H9 (cell line): ENCODE results near the gene GH2. TPM values are rescaled to one million over a fixed set of nuclear protein-coding genes. Genes with fewer than 3 reads are reported as not detected.

Source experiments
- DNase-seq: peaks from one replicate; pipeline ENCODE4 v3.0.0-alpha.2; 2017
- H2AFZ ChIP-seq: one replicate; pipeline ENCODE4 v1.6.1; 2013; ENCODE audit warnings: mild to moderate bottlenecking, low read length, control low read depth, moderate library complexity
- H2AK5ac ChIP-seq: 2 replicates; pipeline ENCODE4 v1.6.1; 2013; ENCODE audit warnings: low read length, control low read depth, mixed read lengths; ENCODE audit not compliant: insufficient read length
- H2BK120ac ChIP-seq: one replicate; pipeline ENCODE4 v1.6.1; 2013; ENCODE audit warnings: low read depth, mild to moderate bottlenecking, low read length, control low read depth, inconsistent platforms; ENCODE audit not compliant: poor library complexity, severe bottlenecking
- H2BK12ac ChIP-seq: 2 replicates; pipeline ENCODE4 v1.6.1; 2013; ENCODE audit warnings: low read length, control low read depth, mixed read lengths, low read depth; ENCODE audit not compliant: insufficient read length
- H2BK15ac ChIP-seq: 2 replicates; pipeline ENCODE4 v1.6.1; 2013; ENCODE audit warnings: low read depth, low read length, control low read depth
- H2BK20ac ChIP-seq: one replicate; pipeline ENCODE4 v1.6.1; 2013; ENCODE audit warnings: low read depth, mild to moderate bottlenecking, low read length, control low read depth, inconsistent platforms; ENCODE audit not compliant: poor library complexity, severe bottlenecking
- H2BK5ac ChIP-seq: 2 replicates; pipeline ENCODE4 v1.6.1; 2013; ENCODE audit warnings: low read length, control low read depth, mixed read lengths; ENCODE audit not compliant: insufficient read length
- H3K14ac ChIP-seq: 2 replicates; pipeline ENCODE4 v1.6.1; 2013; ENCODE audit warnings: low read length, control low read depth; ENCODE audit not compliant: insufficient read depth
- H3K18ac ChIP-seq: 2 replicates; pipeline ENCODE4 v1.6.1; 2013; ENCODE audit warnings: low read depth, mild to moderate bottlenecking, mixed read lengths, low read length, control low read depth; ENCODE audit not compliant: insufficient read length
- H3K23ac ChIP-seq: 2 replicates; pipeline ENCODE4 v1.6.1; 2013; ENCODE audit warnings: low read length, control low read depth, mixed read lengths, low read depth; ENCODE audit not compliant: insufficient read length
- H3K23me2 ChIP-seq: 2 replicates; pipeline ENCODE4 v1.6.1; 2013; ENCODE audit warnings: low read depth, mild to moderate bottlenecking, mixed read lengths, low read length, control low read depth; ENCODE audit not compliant: insufficient read length, poor library complexity, severe bottlenecking
- H3K27ac ChIP-seq: 2 replicates; pipeline ENCODE4 v1.5.1; 2013; ENCODE audit warnings: low read length, control low read depth, mixed read lengths, low read depth; ENCODE audit not compliant: insufficient read length
- H3K27me3 ChIP-seq: 2 replicates; pipeline ENCODE4 v1.6.1; 2013; ENCODE audit warnings: low read length, control low read depth, inconsistent platforms; ENCODE audit not compliant: insufficient read depth
- H3K4ac ChIP-seq: 2 replicates; pipeline ENCODE4 v1.6.1; 2013; ENCODE audit warnings: low read depth, mild to moderate bottlenecking, control low read depth, inconsistent platforms, low read length, moderate library complexity
- H3K4me1 ChIP-seq: 2 replicates; pipeline ENCODE4 v1.6.1; 2013; ENCODE audit warnings: low read length, control low read depth, inconsistent platforms; ENCODE audit not compliant: insufficient read depth
- H3K4me2 ChIP-seq: 2 replicates; pipeline ENCODE4 v1.6.1; 2013; ENCODE audit warnings: low read length, control low read depth, mixed read lengths; ENCODE audit not compliant: insufficient read length, insufficient read depth
- H3K56ac ChIP-seq: 2 replicates; pipeline ENCODE4 v1.6.1; 2013; ENCODE audit warnings: low read depth, mild to moderate bottlenecking, mixed read lengths, low read length, control low read depth; ENCODE audit not compliant: insufficient read length
- H3K79me1 ChIP-seq: 2 replicates; pipeline ENCODE4 v1.6.1; 2013; ENCODE audit warnings: low read depth, mild to moderate bottlenecking, moderate library complexity, low read length, control low read depth, inconsistent platforms; ENCODE audit not compliant: insufficient read depth, poor library complexity, severe bottlenecking
- H3K79me2 ChIP-seq: 2 replicates; pipeline ENCODE4 v1.6.1; 2013; ENCODE audit warnings: low read length, control low read depth, inconsistent platforms; ENCODE audit not compliant: insufficient read depth
- H3K9ac ChIP-seq: 2 replicates; pipeline ENCODE4 v1.6.1; 2013; ENCODE audit warnings: low read length, control low read depth, mixed read lengths; ENCODE audit not compliant: insufficient read length; ENCODE audit errors: extremely low read depth
- H3K9me3 ChIP-seq: one replicate; pipeline ENCODE4 v1.6.1; 2013; ENCODE audit warnings: low read depth, low read length, inconsistent platforms; ENCODE audit not compliant: control insufficient read depth
- H3T11ph ChIP-seq: one replicate; pipeline ENCODE4 v1.6.1; 2013; ENCODE audit warnings: mild to moderate bottlenecking, low read length, control low read depth, inconsistent platforms
- H4K20me1 ChIP-seq: one replicate; pipeline ENCODE4 v1.6.1; 2013; ENCODE audit not compliant: control insufficient read depth, insufficient read length, insufficient read depth
- H4K5ac ChIP-seq: 2 replicates; pipeline ENCODE4 v1.6.1; 2013; ENCODE audit warnings: low read depth, mild to moderate bottlenecking, mixed read lengths, low read length, control low read depth; ENCODE audit not compliant: insufficient read length
- H4K8ac ChIP-seq: replicated peaks from 2 replicates; pipeline ENCODE4 v1.6.1; 2013; ENCODE audit warnings: low read length, control low read depth, mixed read lengths, low read depth; ENCODE audit not compliant: insufficient read length
- H4K91ac ChIP-seq: 2 replicates; pipeline ENCODE4 v1.6.1; 2013; ENCODE audit warnings: low read depth, mild to moderate bottlenecking, moderate library complexity, mixed read lengths, low read length, control low read depth; ENCODE audit not compliant: insufficient read length
- H3K27ac Mint-ChIP-seq, 3 experiments: 2 replicates in 2 of 3; 3 replicates in 1 of 3; pipeline ENCODE4 v1.8.0; 2020 to 2021; ENCODE audit warnings: mixed read lengths in 3 of 3, mild to moderate bottlenecking in 1 of 3, moderate library complexity in 1 of 3
- H3K27me3 Mint-ChIP-seq: 2 replicates; pipeline ENCODE4 v1.8.0; 2021; ENCODE audit warnings: low read depth, mild to moderate bottlenecking, moderate library complexity, mixed read lengths
- H3K36me3 Mint-ChIP-seq, 3 experiments: 2 replicates in 2 of 3; 3 replicates in 1 of 3; pipeline ENCODE4 v1.8.0; 2020 to 2021; ENCODE audit warnings: low read depth in 3 of 3, mixed read lengths in 3 of 3; ENCODE audit not compliant: insufficient read depth in 1 of 3
- H3K4me1 Mint-ChIP-seq, 2 experiments: 2 replicates each; pipeline ENCODE4 v1.8.0; 2020; ENCODE audit warnings: mixed read lengths in 2 of 2
- H3K4me3 Mint-ChIP-seq, 2 experiments: 2 replicates in 1 of 2; 3 replicates in 1 of 2; pipeline ENCODE4 v1.8.0; 2020 to 2021; ENCODE audit warnings: mild to moderate bottlenecking in 2 of 2, mixed read lengths in 2 of 2, moderate library complexity in 1 of 2
- H3K9me3 Mint-ChIP-seq, 2 experiments: 2 replicates in 1 of 2; 3 replicates in 1 of 2; pipeline ENCODE4 v1.8.0; 2020; ENCODE audit warnings: mild to moderate bottlenecking in 2 of 2, mixed read lengths in 2 of 2, moderate library complexity in 1 of 2
- CTCF ChIP-seq: fragments of 200-600 bp; sonication (generic); conservative IDR thresholded peaks from 3 replicates; pipeline ENCODE4 v1.8.0; 2021; ENCODE audit warnings: antibody characterized with exemption, mild to moderate bottlenecking
- WGBS: extraction: QIAGEN DNeasy Blood & Tissue Kit; methylation state at CpG from one replicate; pipeline ENCODE4 v1.1.7; 2013; ENCODE audit warnings: missing lambda C conversion rate, low lambda C conversion rate, mixed read lengths; ENCODE audit not compliant: insufficient read length; ENCODE audit errors: extremely low coverage; 5-methylcytosine and 5-hydroxymethylcytosine counted together
- total RNA-seq: library from RNA; stranded (reverse); gene quantifications from 2 replicates; pipeline ENCODE4 v1.2.1, GENCODE V29; 2021

The GH2 gene
- total RNA-seq, 1 experiment from 2014 or later, result 0.77 TPM

DNA sequence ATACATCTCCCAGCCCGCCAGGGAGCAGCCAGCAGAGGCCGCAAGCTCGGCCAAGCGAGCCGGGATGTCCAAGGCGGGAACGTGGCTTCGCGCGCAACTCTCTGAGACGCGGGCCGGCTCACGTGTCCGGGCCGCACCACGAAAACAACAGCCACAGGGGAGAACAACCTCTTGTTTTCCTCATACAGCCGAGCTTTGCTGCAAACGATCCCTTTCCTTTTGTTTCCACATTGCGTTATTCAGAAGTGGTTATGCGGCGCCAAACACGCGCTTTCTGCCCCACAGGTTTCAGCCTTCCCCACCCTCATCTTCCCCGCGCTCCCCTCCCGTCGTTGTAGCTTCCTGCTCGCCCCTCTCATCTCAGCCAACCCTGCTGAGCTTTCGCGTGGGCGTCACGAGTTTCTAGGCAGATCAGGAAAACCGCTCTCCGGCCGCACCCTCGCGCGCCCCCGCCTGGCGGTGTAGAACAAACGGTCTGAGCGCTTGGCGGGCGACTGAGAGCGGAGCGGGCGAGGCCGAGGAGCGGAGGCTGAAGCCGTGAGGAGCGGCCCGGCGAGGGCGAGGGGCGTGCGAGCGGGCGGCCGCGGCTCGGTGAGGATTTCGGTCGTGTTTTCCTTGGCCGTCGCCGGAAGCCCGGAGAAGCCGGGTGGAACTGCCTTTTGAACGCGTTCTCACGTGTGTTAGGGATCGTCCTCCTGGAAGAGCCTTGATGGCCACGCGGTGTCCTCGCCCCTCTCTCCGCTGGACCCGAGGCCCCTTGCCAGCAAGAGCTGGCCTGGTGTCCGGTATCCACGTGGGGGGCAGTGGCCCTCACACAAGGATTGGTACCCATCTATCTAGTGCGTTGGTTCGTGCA is 32.7 kb downstream of the GH2 start:
- H3K9me3 Mint-ChIP-seq, result peaks cover 8 to 15% of the 10 kb centered on the region in 2 experiments
- no peaks in the 10 kb centered on the region for H4K20me1 ChIP-seq
- no peak overlapping the region; the same call in 1 of the 2 replicates for H2BK15ac ChIP-seq
- H3K4me1 Mint-ChIP-seq, result peaks cover 2 to 5% of the 10 kb centered on the region in 2 experiments; a peak in 3 of 4 replicates
- no peak overlapping the region for H3K23ac ChIP-seq
- H4K5ac ChIP-seq, result peak overlapping the region; percentile 70
- no peaks in the 10 kb centered on the region for H3K79me2 ChIP-seq
- no peaks in the 10 kb centered on the region for H3K4me1 ChIP-seq
- peak overlapping the region; percentile 82 for H3K18ac ChIP-seq
- H2AFZ ChIP-seq, result no peak overlapping the region
- H3K4ac ChIP-seq, result no peak overlapping the region
- peaks cover 4% of the 10 kb centered on the region; the same call in 1 of the 2 replicates for H3K27me3 ChIP-seq
- peak overlapping the region; percentile 50 to 53; a peak in 4 of 5 replicates for H3K4me3 Mint-ChIP-seq
- H4K8ac ChIP-seq, result no peak overlapping the region
- no peak overlapping the region for H2BK20ac ChIP-seq
- H3K4me2 ChIP-seq, result peak overlapping the region; percentile 4
- no peak overlapping the region for H2BK5ac ChIP-seq
- no peak overlapping the region for H3K56ac ChIP-seq
- DNase-seq, result peak; percentile 99
- H3T11ph ChIP-seq, result no peak overlapping the region
- TF ChIP-seq CTCF, result peak; percentile 70
- no peak overlapping the region for H2BK120ac ChIP-seq
- H4K91ac ChIP-seq, result no peak overlapping the region
- peaks cover 0 to 10% (median 3%) of the 10 kb centered on the region in 3 experiments; a peak in 4 of 7 replicates for H3K36me3 Mint-ChIP-seq
- peak overlapping the region; percentile 95 to 99 (median 99) for H3K27ac Mint-ChIP-seq
- peak overlapping the region; percentile 30 for H2BK12ac ChIP-seq
- H3K27ac ChIP-seq, result no peak overlapping the region
- WGBS, result no CpG with 5 or more reads among the region's 82 CpGs
- H2AK5ac ChIP-seq, result no peak overlapping the region
- no peaks in the 10 kb centered on the region for H3K79me1 ChIP-seq
- H3K14ac ChIP-seq, result peak overlapping the region; percentile 80
- no peaks in the 10 kb centered on the region for H3K9me3 ChIP-seq
- no peaks in the 10 kb centered on the region for H3K23me2 ChIP-seq
- peak overlapping the region; percentile 27 for H3K9ac ChIP-seq
- peaks cover 72% of the 10 kb centered on the region for H3K27me3 Mint-ChIP-seq
